Astrocyte of the spinal cord (primary cell): ENCODE measurements around the gene PTPRN2.
A peak's percentile ranks its signal among the peaks of the same experiment; 100 is the strongest.

ENCODE experiments used
- DNase-seq: peaks from one replicate; pipeline ENCODE4 v3.0.0; 2011; ENCODE audit warnings: low read depth, low spot score
- H3K4me3 ChIP-seq: 2 replicates; pipeline ENCODE4 v1.5.1; 2011; ENCODE audit warnings: low read depth, mild to moderate bottlenecking, low read length, moderate library complexity
- CTCF ChIP-seq: IDR thresholded peaks from 2 replicates; pipeline ENCODE4 v1.5.1; 2012; ENCODE audit warnings: low read depth, mild to moderate bottlenecking, low read length, inconsistent platforms
- in situ Hi-C: cut with HindIII; loops from 2 replicates; pipeline ENCODE4 v1.10.0; 2017; ENCODE audit warnings: low sequenced_read_pairs

Gene PTPRN2

GRCh38 chr7:158592541-158592940, 4.9 kb upstream of the PTPRN2 start:
- no peak overlapping the region for H3K4me3 ChIP-seq
- no peak for TF ChIP-seq CTCF
- in situ Hi-C loops = no loop called here
- DNase-seq = no peak

DNA sequence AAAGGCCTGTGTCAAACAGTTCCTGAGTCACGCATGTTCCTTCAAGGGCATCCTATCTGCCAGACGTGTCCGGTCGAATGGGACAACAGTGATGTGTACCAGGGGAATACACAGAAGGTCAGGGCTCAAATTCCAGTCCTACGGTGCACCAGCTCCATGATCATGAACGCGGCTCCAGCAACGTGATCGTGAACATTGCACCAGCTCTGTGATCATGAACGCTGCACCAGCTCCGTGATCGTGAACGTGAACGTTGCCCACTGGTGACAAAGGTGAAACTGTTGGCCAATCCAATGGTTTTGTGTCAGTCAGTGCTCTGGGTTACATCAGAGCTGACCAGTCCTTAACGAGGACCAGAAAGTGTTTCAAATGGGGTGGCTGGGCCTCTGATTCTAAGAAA, 4.3 kb upstream of the PTPRN2 start:
- in situ Hi-C loops = no loop called here
- TF ChIP-seq CTCF = no peak
- no peak for DNase-seq
- H3K4me3 ChIP-seq = no peak overlapping the region

- no peak for DNase-seq
- TF ChIP-seq CTCF = no peak
Measured at GRCh38 chr7:158590181-158590530, 2.5 kb upstream of the PTPRN2 start.

GRCh38 chr7:158589653-158590052, 2.0 kb upstream of the PTPRN2 start:
- in situ Hi-C loops = no loop called here
- no peak for TF ChIP-seq CTCF
- DNase-seq = no peak

More at GRCh38 chr7:158590181-158590530, 2.5 kb upstream of the PTPRN2 start:
- H3K4me3 ChIP-seq = no peak overlapping the region
- in situ Hi-C loops = no loop called here

GRCh38 chr7:158588878-158589442, 1.3 kb upstream of the PTPRN2 start:
- TF ChIP-seq CTCF = no peak
- no peak for DNase-seq
- in situ Hi-C loops = no loop called here
- no peak overlapping the region for H3K4me3 ChIP-seq

More at GRCh38 chr7:158589653-158590052, 2.0 kb upstream of the PTPRN2 start:
- no peak overlapping the region for H3K4me3 ChIP-seq

DNA sequence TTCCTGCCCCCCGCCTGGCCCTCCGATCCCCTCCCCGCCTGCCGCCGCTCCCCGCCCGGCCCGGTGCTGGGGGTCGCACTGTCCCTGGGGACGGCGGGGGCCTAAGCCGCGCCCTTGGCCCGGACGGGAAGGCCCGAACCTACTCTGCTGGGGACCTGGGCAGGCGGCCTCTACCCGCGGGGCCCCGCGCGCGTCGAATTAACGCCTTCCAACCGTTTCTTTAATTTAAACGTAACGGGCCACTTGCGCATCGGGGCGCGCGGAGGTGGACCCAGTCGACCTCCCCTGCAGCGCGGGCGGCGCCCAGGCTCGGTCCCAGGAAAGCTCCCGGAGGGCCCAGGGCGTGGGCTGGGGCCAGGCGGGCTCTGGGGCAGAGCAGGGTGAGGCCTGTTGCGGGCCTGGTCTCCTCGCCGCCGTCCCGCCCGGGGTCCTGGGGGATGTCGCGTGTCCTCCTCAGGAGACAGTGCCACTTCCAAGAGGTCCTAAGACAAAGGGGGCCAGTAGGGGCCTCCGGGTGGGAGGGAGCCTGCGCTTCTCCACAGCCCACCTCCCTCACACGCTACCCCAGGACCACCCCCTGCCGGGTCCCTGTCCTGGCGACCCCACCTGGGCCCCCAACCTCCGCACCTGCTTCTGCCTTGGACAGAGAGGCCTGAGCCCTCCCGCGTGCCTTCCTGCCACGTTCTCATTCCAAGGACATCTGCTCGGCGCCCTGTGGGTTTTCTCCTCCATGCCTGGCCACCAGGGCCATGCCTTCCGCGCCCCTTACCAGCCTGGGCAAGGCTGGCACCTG, 658 bp upstream of the PTPRN2 start:
- in situ Hi-C loops = no loop called here
- no peak for DNase-seq
- H3K4me3 ChIP-seq = peak overlapping the region; percentile 15
- TF ChIP-seq CTCF = no peak
